ENCODE measurements around the gene CLPSL1. TPM values are rescaled to one million over a fixed set of nuclear protein-coding genes. Genes with fewer than 3 reads are reported as not detected.
A peak's percentile ranks its signal among the peaks of the same experiment; 100 is the strongest.

The CLPSL1 gene
- total RNA-seq, 2 donors from 2014 or later: not detected

- Mint-ChIP-seq H3K27ac (no peak overlapping the region), H3K27me3 (peaks cover 42% of the 10 kb centered on the region), H3K36me3 (ENCODE audit: low read depth) (peaks cover 2% of the 10 kb centered on the region), H3K4me3 (no peak overlapping the region), H3K4me1 (no peaks in the 10 kb centered on the region)
- ATAC-seq: no peak
- H3K9me3 ChIP-seq (ENCODE audit: control insufficient read depth, low read length, poor library complexity, severe bottlenecking): no peaks in the 10 kb centered on the region
- no peak for DNase-seq
Observed at GRCh38 chr6:35794536-35795452, 14.0 kb downstream of the CLPSL1 start.

GRCh38 chr6:35795453-35796071, 14.7 kb downstream of the CLPSL1 start:
- DNase-seq: no peak
- no peaks in the 10 kb centered on the region for H3K9me3 ChIP-seq (ENCODE audit: control insufficient read depth, low read length, poor library complexity, severe bottlenecking)
- no peak overlapping the region for H3K27ac Mint-ChIP-seq
- H3K27me3 Mint-ChIP-seq: peaks cover 36% of the 10 kb centered on the region
- no peak overlapping the region for H3K4me3 Mint-ChIP-seq
- no peaks in the 10 kb centered on the region for H3K36me3 Mint-ChIP-seq (ENCODE audit: low read depth)
- ATAC-seq: no peak
- no peaks in the 10 kb centered on the region for H3K4me1 Mint-ChIP-seq

GRCh38 chr6:35796236-35796635, 15.4 kb downstream of the CLPSL1 start:
- no peaks in the 10 kb centered on the region for H3K9me3 ChIP-seq (ENCODE audit: control insufficient read depth, low read length, poor library complexity, severe bottlenecking)
- peak overlapping the region; percentile 79 for H3K27ac Mint-ChIP-seq
- peaks cover 29% of the 10 kb centered on the region for H3K27me3 Mint-ChIP-seq
- DNase-seq (no peak), ATAC-seq (no peak)
- no peaks in the 10 kb centered on the region for H3K36me3 Mint-ChIP-seq (ENCODE audit: low read depth)
- no peaks in the 10 kb centered on the region for H3K4me1 Mint-ChIP-seq
- no peak overlapping the region for H3K4me3 Mint-ChIP-seq

- no peak for ATAC-seq
- H3K36me3 Mint-ChIP-seq (ENCODE audit: low read depth): no peaks in the 10 kb centered on the region
Observed at GRCh38 chr6:35797837-35798526, 17.2 kb downstream of the CLPSL1 start.

GRCh38 chr6:35798706-35799105, 17.9 kb downstream of the CLPSL1 start:
- no peak for ATAC-seq
- Mint-ChIP-seq H3K4me1 (no peaks in the 10 kb centered on the region), H3K4me3 (no peak overlapping the region), H3K27ac (no peak overlapping the region), H3K36me3 (ENCODE audit: low read depth) (no peaks in the 10 kb centered on the region), H3K27me3 (peaks cover 28% of the 10 kb centered on the region)
- H3K9me3 ChIP-seq (ENCODE audit: control insufficient read depth, low read length, poor library complexity, severe bottlenecking): no peaks in the 10 kb centered on the region
- DNase-seq: no peak

More at GRCh38 chr6:35797837-35798526, 17.2 kb downstream of the CLPSL1 start:
- no peak for DNase-seq
- Mint-ChIP-seq H3K4me3 (no peak overlapping the region), H3K27ac (no peak overlapping the region), H3K27me3 (peaks cover 28% of the 10 kb centered on the region), H3K4me1 (no peaks in the 10 kb centered on the region)
- H3K9me3 ChIP-seq (ENCODE audit: control insufficient read depth, low read length, poor library complexity, severe bottlenecking): no peaks in the 10 kb centered on the region

GRCh38 chr6:35801148-35801547, 20.3 kb downstream of the CLPSL1 start:
- ATAC-seq (no peak), DNase-seq (no peak)
- no peak overlapping the region for H3K4me3 Mint-ChIP-seq
- no peak overlapping the region for H3K27ac Mint-ChIP-seq
- no peaks in the 10 kb centered on the region for H3K36me3 Mint-ChIP-seq (ENCODE audit: low read depth)
- H3K27me3 Mint-ChIP-seq: peaks cover 24% of the 10 kb centered on the region
- no peaks in the 10 kb centered on the region for H3K4me1 Mint-ChIP-seq
- H3K9me3 ChIP-seq (ENCODE audit: control insufficient read depth, low read length, poor library complexity, severe bottlenecking): no peaks in the 10 kb centered on the region

GRCh38 chr6:35804996-35805736, 24.3 kb downstream of the CLPSL1 start, which contains the start of gene LHFPL5:
Gene LHFPL5, plus strand, starts transcription at chr6:35805352. Its CDS starts 319 bp downstream, at chr6:35805671.
- Mint-ChIP-seq H3K27ac (no peak within 1 kb of the TSS), H3K4me1 (no peaks in the 10 kb centered on the region), H3K36me3 (ENCODE audit: low read depth) (no peaks in the 10 kb centered on the region), H3K4me3 (no peak within 1 kb of the TSS), H3K27me3 (peaks cover 25% of the 10 kb centered on the region)
- DNase-seq (peak; percentile 23 to 44 (median 39)), ATAC-seq (peak; percentile 77)
- no peaks in the 10 kb centered on the region for H3K9me3 ChIP-seq (ENCODE audit: control insufficient read depth, low read length, poor library complexity, severe bottlenecking)

- no peaks in the 10 kb centered on the region for H3K9me3 ChIP-seq (ENCODE audit: control insufficient read depth, low read length, poor library complexity, severe bottlenecking)
- Mint-ChIP-seq H3K4me1 (peaks cover 4% of the 10 kb centered on the region), H3K27ac (no peak overlapping the region), H3K36me3 (ENCODE audit: low read depth) (no peaks in the 10 kb centered on the region), H3K27me3 (peaks cover 31% of the 10 kb centered on the region), H3K4me3 (no peak overlapping the region)
- DNase-seq: no peak
- ATAC-seq: no peak
Observed at GRCh38 chr6:35808688-35809087, 27.9 kb downstream of the CLPSL1 start.

GRCh38 chr6:35809809-35810208, 29.0 kb downstream of the CLPSL1 start:
- DNase-seq (no peak), ATAC-seq (no peak)
- H3K9me3 ChIP-seq (ENCODE audit: control insufficient read depth, low read length, poor library complexity, severe bottlenecking): no peaks in the 10 kb centered on the region
- Mint-ChIP-seq H3K27me3 (peaks cover 31% of the 10 kb centered on the region), H3K4me1 (peaks cover 4% of the 10 kb centered on the region), H3K36me3 (ENCODE audit: low read depth) (no peaks in the 10 kb centered on the region), H3K27ac (no peak overlapping the region), H3K4me3 (no peak overlapping the region)

GRCh38 chr6:35810971-35811698, 30.3 kb downstream of the CLPSL1 start:
- no peak for ATAC-seq
- Mint-ChIP-seq H3K36me3 (ENCODE audit: low read depth) (no peaks in the 10 kb centered on the region), H3K4me3 (no peak overlapping the region), H3K27ac (no peak overlapping the region), H3K4me1 (peaks cover 4% of the 10 kb centered on the region), H3K27me3 (peaks cover 26% of the 10 kb centered on the region)
- no peak for DNase-seq
- no peaks in the 10 kb centered on the region for H3K9me3 ChIP-seq (ENCODE audit: control insufficient read depth, low read length, poor library complexity, severe bottlenecking)

GRCh38 chr6:35811699-35811995, 30.8 kb downstream of the CLPSL1 start:
- no peaks in the 10 kb centered on the region for H3K9me3 ChIP-seq (ENCODE audit: control insufficient read depth, low read length, poor library complexity, severe bottlenecking)
- no peak overlapping the region for H3K4me3 Mint-ChIP-seq
- peaks cover 21% of the 10 kb centered on the region for H3K27me3 Mint-ChIP-seq
- DNase-seq: no peak
- H3K36me3 Mint-ChIP-seq (ENCODE audit: low read depth): no peaks in the 10 kb centered on the region
- ATAC-seq: no peak
- H3K4me1 Mint-ChIP-seq: peaks cover 4% of the 10 kb centered on the region
- H3K27ac Mint-ChIP-seq: no peak overlapping the region

- ATAC-seq: no peak
- no peaks in the 10 kb centered on the region for H3K4me1 Mint-ChIP-seq
- H3K36me3 Mint-ChIP-seq (ENCODE audit: low read depth): no peaks in the 10 kb centered on the region
- H3K4me3 Mint-ChIP-seq: no peak overlapping the region
- no peak overlapping the region for H3K27ac Mint-ChIP-seq
- peaks cover 9% of the 10 kb centered on the region for H3K27me3 Mint-ChIP-seq
- H3K9me3 ChIP-seq (ENCODE audit: control insufficient read depth, low read length, poor library complexity, severe bottlenecking): no peaks in the 10 kb centered on the region
- DNase-seq: no peak
Observed at GRCh38 chr6:35817515-35817914, 36.7 kb downstream of the CLPSL1 start.
